Hematopoietic multipotent progenitor cell (in vitro differentiated cells): ENCODE data around the gene EDRF1. TPM values are rescaled to one million over a fixed set of nuclear protein-coding genes. Genes with fewer than 3 reads are reported as not detected.
A peak's percentile ranks its signal among the peaks of the same experiment; 100 is the strongest.

Experiments used
- DNase-seq, 3 donors: peaks; one replicate each; pipeline ENCODE4 v3.0.0-alpha.2; 2011 to 2015; ENCODE audit warnings: low read depth in 2 of 3, low spot score in 2 of 3
- total RNA-seq: library from RNA; depleted of rRNA; stranded (reverse); fragments of >200 nt; gene quantifications from one replicate; pipeline ENCODE4 v1.2.3, GENCODE V29; 2012

Gene EDRF1
- total RNA-seq, 1 donor, result 13.2 TPM

DNA sequence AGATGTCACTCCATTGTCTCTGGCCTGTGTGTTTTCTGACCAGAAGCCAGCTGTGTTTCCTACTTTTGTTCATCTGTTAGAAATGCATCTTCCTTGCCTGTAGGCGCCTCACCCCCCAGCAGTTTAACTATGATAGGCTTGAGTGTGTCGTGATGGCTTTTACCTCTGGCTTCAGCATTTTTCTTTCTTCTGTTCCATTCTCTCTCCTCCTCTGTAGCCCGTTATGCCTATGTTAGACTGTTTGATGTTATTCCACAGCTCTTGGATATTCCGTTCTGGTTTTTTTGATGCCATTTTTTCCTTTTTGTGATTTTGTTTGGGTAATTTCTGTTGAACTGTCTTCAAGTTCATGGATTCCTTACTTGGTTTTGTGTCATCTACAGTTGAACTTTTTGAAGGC is 38.2 kb downstream of the EDRF1 start:
- no peak for DNase-seq

GRCh38 chr10:125761961-125762360 is 42.5 kb downstream of the EDRF1 start:
- DNase-seq, result no peak

DNA sequence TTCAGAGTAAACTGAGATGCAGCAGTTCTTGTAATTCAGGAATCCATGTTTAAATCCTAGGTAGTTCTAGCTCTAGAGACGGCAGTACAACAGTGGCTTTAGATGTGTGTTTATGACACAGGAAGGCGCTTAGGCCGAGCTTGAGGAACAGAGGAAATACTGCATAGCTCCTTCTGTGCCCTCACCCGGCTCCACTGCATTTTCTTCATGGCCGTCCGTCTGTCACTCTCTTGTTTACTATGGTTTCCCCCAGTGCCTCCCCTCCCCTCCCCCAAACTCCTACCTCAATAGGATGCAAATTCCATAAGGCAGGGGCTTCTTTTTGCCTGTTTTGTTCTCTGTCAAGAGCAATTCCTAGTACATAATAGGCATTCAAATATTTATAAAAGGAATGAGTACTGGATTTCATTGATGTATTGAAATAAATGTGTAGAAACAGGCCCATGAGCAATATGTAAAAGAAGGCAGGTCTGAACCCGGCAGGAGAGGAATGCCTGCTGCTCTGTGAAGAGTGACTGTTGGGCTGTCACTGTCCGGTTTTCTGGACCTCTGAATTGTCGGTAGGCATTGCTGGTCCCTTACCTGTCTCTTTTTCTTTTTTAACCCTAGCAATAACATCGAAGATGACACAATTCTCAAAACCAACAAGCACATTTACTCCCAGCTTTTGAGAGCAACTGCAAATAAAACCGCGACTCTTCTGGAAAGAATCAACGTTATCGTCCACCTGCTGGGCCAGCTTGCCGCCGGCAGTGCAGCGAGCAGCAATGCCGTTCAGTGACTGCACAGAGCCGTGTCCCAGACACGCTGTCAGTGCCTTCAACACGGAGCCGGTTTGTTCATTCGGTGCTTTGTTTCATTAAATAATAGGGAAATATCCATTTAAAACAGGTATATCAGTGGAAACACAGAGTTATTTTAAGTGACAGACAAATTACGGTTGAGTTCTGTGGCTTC is 43.5 kb downstream of the EDRF1 start:
- DNase-seq, result no peak

DNA sequence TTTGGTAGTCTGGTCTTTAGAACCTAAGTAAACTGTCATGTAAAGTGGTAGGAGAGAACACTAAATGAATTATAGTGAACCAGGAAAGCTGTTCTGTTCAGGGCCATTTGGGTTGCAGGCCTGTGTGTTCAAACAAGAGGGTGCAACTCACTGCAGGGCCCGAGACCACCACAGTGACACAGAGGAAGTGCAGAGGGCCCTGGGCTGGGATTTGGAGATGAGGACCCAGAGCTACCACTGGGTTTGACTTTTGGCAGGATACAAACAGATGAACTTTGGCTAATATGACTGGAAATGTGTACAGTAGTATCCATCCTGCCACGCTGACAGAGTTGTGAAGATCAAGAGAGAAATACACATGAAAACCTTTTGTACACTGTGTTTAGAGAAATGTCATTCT is 46.3 kb downstream of the EDRF1 start:
- DNase-seq, result no peak

GRCh38 chr10:125766511-125766910 is 47.0 kb downstream of the EDRF1 start:
- DNase-seq, result no peak

- peak in 1 of 3 donors; percentile 4 for DNase-seq
Measured at GRCh38 chr10:125768219-125768855, 48.8 kb downstream of the EDRF1 start.

DNA sequence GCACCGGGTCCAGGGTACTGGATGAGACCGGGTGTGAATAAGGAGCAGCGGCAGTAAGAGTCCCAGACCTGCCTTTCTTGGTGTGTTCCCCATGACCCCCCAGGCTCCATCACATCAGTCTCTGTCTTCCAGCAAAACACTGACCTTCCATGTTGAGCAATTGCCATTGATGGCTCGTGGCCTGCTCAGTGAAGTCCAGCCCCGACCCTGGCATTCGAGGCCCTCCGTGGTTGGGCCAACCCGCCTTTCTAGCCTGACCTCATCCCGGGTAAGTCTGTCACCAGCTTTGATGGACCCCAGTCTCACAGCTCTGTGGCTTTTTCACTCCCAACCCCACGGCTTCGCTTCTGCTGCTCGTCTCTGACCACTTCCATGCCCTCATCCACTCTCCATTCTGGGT is 49.7 kb downstream of the EDRF1 start:
- DNase-seq, result no peak

DNA sequence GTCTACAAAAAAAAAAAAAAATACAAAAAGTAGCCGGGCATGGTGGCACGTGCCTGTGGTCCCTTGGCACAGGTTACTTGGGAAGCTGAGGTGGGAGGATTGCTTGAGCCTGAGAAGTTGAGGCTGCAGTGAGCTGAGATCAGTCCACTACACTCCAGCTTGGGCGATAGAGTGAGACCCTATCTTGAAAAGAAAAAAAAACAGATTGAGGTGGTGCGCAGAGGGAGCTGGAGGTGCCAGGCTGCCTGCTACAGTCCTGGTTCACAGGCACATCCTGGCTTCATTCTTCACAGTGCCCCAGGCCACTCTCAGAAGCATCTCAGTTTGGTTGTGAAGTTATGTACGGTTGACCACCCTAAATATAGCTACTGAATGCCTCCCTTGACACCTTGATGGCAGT is 51.3 kb downstream of the EDRF1 start:
- no peak for DNase-seq

GRCh38 chr10:125772112-125772863 is 52.8 kb downstream of the EDRF1 start:
- no peak for DNase-seq

- no peak for DNase-seq
Measured at GRCh38 chr10:125772864-125773180, 53.3 kb downstream of the EDRF1 start.

- no peak for DNase-seq
Measured at GRCh38 chr10:125773687-125774543, 54.4 kb downstream of the EDRF1 start.

DNA sequence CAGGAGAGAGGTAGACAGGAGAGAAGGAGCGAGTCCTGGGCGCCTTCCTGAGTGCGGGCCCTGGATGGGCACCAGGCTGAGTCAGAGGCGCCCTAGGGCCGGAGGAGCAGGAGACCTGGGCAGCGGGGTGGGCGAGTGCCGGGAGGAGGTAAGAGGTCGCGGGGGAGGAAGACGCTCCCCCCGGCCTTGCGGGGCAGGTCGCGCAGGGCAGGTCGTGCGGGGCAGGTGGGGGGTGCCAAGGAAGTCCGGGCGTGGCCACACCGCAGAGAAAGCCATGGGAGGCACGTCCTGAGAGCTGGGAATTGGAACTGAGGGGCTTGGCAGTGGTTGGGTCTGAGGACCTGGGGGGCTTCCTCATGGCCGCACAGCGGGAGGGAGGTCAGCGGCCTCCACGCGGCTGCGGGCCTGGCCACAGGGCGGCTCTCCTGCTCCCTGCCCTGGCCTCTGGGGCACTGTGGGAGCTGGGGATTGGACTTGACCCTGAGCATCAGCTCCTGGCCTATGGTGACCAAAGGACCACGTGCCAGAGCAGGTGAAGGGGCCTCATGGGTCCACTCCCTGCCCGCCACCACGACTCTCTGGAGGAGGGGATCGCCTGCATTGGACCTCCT is 55.2 kb downstream of the EDRF1 start:
- DNase-seq, result no peak

DNA sequence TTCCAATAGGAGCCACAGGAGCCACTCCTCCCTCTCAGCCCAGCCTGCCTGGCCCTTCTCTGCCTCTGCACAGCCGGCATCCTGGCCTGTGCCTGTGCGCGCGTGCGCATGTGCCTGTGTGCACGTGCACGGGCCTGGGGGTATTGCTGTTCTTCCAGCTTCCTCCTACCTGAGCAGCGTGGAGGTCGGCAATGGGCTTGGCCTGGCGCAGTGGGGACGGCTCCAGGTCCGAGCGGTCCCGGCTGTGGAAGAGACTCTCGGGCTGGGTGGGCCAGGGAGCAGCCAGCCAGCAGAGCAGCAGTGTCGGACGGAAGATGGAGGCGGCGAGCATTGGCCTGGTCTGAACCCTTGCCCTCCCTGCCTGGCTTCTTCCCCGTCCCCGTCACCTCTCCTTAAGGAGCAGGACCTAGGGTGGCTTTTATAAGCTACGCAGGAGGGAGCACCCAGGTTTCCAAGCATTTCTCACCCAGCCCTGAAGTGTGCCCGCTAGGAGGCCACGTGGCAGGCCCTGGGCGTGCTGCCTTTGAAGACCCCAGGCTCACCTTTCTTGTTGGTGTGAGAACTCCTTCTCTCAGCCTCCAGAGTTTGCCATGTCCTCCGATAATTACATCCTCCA is 56.1 kb downstream of the EDRF1 start, which contains the start of gene MMP21:
Gene MMP21 (minus strand): TSS at position 331 of the 616 bp plus-strand sequence. CDS start 0 bp downstream, at position 331.
- no peak for DNase-seq

DNA sequence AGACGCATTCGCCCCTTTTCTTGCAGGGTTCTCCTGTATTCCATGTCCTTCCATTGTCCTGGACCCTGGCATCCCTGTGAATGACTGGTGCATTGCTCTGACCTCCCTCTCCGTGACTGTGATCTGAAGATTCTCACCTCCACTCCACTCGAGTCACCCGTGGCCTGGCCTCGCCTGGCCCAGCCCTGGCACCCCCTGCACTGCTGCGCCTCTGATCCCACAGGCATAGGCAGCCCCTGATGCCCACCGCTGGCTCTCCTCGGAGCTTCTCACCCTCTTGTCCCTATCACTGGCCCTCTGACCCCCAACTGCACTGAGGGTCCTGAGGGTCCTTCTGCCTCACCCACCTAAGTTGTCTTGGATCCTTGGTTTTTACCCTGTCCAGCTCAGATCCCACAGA is 58.3 kb downstream of the EDRF1 start:
- no peak for DNase-seq

DNA sequence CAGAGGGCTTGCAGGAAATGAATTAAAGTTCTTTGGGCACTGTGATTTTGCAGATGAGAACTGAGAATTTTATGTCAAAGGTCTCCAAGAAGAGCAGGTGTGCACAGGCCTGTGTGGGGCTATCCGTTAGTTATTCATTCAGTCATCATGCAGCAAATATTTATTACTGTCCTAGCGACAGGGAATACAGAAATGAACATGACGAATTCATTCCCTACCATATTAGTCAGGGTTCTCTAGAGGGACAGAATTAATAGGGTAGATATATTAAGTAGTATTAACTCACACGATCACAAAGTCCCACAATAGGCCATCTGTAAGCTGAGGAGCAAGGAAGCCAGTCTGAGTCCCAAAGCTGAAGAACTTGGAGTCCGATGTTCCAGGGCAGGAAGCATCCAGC is 59.0 kb downstream of the EDRF1 start:
- DNase-seq, result no peak

DNA sequence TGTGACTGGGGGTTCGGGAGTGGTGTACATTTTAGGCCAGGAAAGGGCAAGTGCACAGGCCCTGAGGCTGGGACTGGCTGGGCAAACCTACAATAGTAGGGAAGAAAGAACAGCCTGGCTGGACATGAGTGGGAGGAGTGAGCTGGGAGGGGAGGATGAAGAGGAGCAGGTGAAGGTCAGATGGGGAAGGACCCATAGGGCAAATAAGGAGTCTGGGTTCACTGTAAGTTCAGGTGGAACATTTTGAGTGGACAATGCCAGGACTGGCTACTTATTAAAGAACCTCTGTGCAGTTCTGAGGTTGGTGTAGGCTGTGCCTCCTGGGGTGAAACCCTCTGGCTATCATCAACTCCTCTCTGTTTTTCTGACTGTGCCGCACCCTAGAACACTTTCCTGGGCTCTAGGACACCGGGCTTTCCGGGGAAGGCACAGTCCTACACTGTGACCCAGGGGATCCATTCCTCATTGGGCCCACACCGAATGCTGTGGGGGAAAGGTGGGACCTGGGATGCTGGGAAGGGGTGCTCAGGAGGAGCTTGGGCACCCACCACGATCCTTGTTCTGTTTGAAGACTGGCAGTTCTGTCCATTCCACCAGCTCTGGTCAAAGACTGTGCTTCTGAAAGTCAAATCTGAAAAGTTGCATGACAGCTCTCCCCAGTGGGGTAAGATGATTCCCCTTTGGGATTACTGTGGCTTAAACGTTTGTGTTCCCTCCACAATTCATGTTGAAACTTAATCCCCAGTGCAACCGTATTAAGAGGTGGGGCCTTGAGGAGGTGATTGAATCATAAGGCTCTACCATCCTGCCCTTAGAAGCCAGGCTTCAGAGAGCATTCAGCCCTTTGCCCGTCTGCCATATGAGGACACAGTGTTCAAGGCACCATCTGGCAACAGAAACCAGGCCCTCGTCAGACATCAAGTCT is 60.2 kb downstream of the EDRF1 start:
- DNase-seq, result no peak

GRCh38 chr10:125781374-125781773 is 61.9 kb downstream of the EDRF1 start:
- DNase-seq, result no peak

DNA sequence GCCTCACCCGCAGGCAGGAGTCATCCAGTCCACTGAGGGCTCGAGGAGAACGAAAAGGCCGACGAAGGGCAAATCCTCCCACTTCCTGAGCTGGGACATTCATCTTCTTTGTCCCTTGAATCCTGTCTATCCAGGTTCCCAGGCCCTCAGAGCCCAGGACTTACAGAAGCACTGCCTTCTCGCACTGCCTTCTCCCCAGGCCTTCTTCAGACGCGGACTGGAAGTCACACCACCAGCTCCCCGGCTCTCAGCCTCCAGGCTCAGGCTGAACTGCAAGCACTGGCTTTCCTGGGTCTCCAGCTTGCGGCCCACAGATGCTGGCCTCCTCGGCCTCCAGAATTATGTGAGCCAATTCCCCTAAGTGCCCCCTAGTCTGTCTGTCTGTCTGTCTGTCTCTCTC is 62.5 kb downstream of the EDRF1 start:
- no peak for DNase-seq

DNA sequence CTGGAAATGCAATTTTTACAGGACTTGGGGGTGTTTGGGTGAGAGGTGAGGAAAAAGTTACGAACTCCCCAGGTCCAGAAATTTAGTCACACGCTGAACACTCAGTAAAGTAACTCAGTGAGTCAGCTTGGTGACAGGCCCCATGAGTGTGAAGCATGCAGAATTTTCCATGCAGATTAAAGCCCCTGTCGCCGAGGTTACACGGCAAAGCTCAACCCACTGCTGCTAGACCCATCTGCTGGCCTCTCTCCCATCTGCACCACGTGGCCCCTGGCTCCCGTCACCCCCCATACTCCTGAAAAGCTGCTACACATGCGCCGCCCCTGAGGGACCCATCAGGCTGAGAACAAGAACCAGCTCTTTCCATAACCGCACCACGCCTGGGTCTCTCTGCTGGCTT is 63.1 kb downstream of the EDRF1 start:
- DNase-seq, result no peak
